Neural crest cell (in vitro differentiated cells): Measurements from ENCODE around the gene SNED1. TPM values are rescaled to one million over a fixed set of nuclear protein-coding genes. Genes with fewer than 3 reads are reported as not detected.

Source experiments
- DNase-seq: peaks from one replicate; pipeline ENCODE4 v3.0.0; 2021; ENCODE audit warnings: low read depth, mixed read lengths, low spot score
- H3K27ac Mint-ChIP-seq: one replicate; pipeline ENCODE4 v1.8.0; 2021; ENCODE audit warnings: mild to moderate bottlenecking, mixed read lengths; ENCODE audit not compliant: unreplicated experiment
- H3K27me3 Mint-ChIP-seq: 2 replicates; pipeline ENCODE4 v1.8.0; 2021; ENCODE audit warnings: low read depth, mild to moderate bottlenecking, mixed read lengths
- H3K36me3 Mint-ChIP-seq: 2 replicates; pipeline ENCODE4 v1.8.0; 2021; ENCODE audit warnings: low read depth, mild to moderate bottlenecking, mixed read lengths
- H3K4me1 Mint-ChIP-seq: 2 replicates; pipeline ENCODE4 v1.8.0; 2021; ENCODE audit warnings: mixed read lengths
- H3K4me3 Mint-ChIP-seq: one replicate; pipeline ENCODE4 v1.8.0; 2021; ENCODE audit warnings: mild to moderate bottlenecking, mixed read lengths
- H3K9me3 Mint-ChIP-seq: 2 replicates; pipeline ENCODE4 v1.8.0; 2021; ENCODE audit warnings: mixed read lengths
- total RNA-seq: library from RNA; stranded (reverse); gene quantifications from 2 replicates; pipeline ENCODE4 v1.2.1, GENCODE V29; 2021
- TF ChIP-seq, protein P1 (sequence below): fragments of 200-600 bp; sonication (generic); conservative IDR thresholded peaks from 2 replicates; pipeline ENCODE4 v1.5.0; 2021; ENCODE audit warnings: antibody characterized with exemption, mild to moderate bottlenecking

SNED1 gene
- total RNA-seq, 1 donor from 2014 or later, result 0.30 TPM

DNA sequence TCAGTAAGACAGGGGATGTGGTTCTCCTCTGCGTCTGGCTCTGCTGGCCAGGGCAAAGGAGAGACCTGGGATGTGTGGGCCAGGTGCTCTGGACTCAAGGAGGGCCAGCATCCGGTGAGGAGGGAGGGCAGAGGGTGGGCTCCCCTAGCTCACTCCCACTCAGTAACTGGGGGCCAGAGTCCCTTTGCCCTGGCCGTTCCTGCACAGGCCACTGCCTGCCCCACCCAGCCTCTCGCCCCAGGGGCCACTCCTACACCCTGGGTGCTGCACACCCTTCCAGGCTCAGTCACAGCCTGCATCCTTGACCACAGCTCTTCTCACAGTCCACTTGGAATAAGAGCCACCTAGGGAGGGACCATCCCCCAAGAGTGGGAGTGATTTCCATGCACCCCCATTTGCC, 41.0 kb downstream of the SNED1 start:
- H3K4me1 Mint-ChIP-seq, result no peaks in the 10 kb centered on the region

GRCh38 chr2:241040081-241040803, 41.8 kb downstream of the SNED1 start:
- Mint-ChIP-seq H3K9me3 (peaks cover 2% of the 10 kb centered on the region), H3K27ac (no peak overlapping the region), H3K27me3 (peaks cover 83% of the 10 kb centered on the region), H3K4me3 (no peak overlapping the region), H3K4me1 (no peaks in the 10 kb centered on the region), H3K36me3 (no peaks in the 10 kb centered on the region)
- DNase-seq, result no peak
- TF ChIP-seq, protein P1, sequence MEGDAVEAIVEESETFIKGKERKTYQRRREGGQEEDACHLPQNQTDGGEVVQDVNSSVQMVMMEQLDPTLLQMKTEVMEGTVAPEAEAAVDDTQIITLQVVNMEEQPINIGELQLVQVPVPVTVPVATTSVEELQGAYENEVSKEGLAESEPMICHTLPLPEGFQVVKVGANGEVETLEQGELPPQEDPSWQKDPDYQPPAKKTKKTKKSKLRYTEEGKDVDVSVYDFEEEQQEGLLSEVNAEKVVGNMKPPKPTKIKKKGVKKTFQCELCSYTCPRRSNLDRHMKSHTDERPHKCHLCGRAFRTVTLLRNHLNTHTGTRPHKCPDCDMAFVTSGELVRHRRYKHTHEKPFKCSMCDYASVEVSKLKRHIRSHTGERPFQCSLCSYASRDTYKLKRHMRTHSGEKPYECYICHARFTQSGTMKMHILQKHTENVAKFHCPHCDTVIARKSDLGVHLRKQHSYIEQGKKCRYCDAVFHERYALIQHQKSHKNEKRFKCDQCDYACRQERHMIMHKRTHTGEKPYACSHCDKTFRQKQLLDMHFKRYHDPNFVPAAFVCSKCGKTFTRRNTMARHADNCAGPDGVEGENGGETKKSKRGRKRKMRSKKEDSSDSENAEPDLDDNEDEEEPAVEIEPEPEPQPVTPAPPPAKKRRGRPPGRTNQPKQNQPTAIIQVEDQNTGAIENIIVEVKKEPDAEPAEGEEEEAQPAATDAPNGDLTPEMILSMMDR, result no peak

More for the DNA sequence above, 41.0 kb downstream of the SNED1 start:
- Mint-ChIP-seq H3K9me3 (no peaks in the 10 kb centered on the region), H3K4me3 (no peak overlapping the region), H3K27me3 (peaks cover 86% of the 10 kb centered on the region), H3K36me3 (no peaks in the 10 kb centered on the region), H3K27ac (no peak overlapping the region)
- DNase-seq, result no peak
- TF ChIP-seq, protein P1, result no peak

GRCh38 chr2:241041589-241042158, 43.3 kb downstream of the SNED1 start:
- Mint-ChIP-seq H3K9me3 (peaks cover 5% of the 10 kb centered on the region), H3K4me3 (no peak overlapping the region), H3K27ac (no peak overlapping the region), H3K36me3 (no peaks in the 10 kb centered on the region), H3K27me3 (peaks cover 87% of the 10 kb centered on the region), H3K4me1 (no peaks in the 10 kb centered on the region)
- no peak for DNase-seq
- TF ChIP-seq, protein P1, result no peak

GRCh38 chr2:241043581-241043980, 45.2 kb downstream of the SNED1 start:
- Mint-ChIP-seq H3K4me3 (no peak overlapping the region), H3K4me1 (no peaks in the 10 kb centered on the region), H3K27me3 (peaks cover 85% of the 10 kb centered on the region), H3K36me3 (no peaks in the 10 kb centered on the region), H3K9me3 (peaks cover 5% of the 10 kb centered on the region), H3K27ac (no peak overlapping the region)
- TF ChIP-seq, protein P1, result no peak
- DNase-seq, result no peak

- H3K4me1 Mint-ChIP-seq, result no peaks in the 10 kb centered on the region
- H3K27me3 Mint-ChIP-seq, result peaks cover 70% of the 10 kb centered on the region
- H3K36me3 Mint-ChIP-seq, result no peaks in the 10 kb centered on the region
Measured at GRCh38 chr2:241047253-241048010, 49.0 kb downstream of the SNED1 start.

More at GRCh38 chr2:241047253-241048010, 49.0 kb downstream of the SNED1 start:
- no peak overlapping the region for H3K27ac Mint-ChIP-seq
- DNase-seq, result no peak
- TF ChIP-seq, protein P1, result no peak
- no peak overlapping the region for H3K4me3 Mint-ChIP-seq
- peaks cover 5% of the 10 kb centered on the region for H3K9me3 Mint-ChIP-seq
